Measurements from ENCODE around the gene ARL2.

The ARL2 gene

GRCh38 chr11:65008016-65008415, 5.9 kb upstream of the ARL2 start:
- H3K4me3 ChIP-seq (ENCODE audit: low read length) = no peak overlapping the region
- peak; percentile 10 for TF ChIP-seq CTCF (IDR thresholded peaks at IDR 0.05; ENCODE audit: insufficient read depth, low read depth, low read length, missing control alignments)
- peak; percentile 36 for DNase-seq (ENCODE audit: low read depth)

GRCh38 chr11:65008873-65009272, 5.1 kb upstream of the ARL2 start:
- no peak overlapping the region for H3K4me3 ChIP-seq (ENCODE audit: low read length)
- no peak for TF ChIP-seq CTCF (IDR thresholded peaks at IDR 0.05; ENCODE audit: insufficient read depth, low read depth, low read length, missing control alignments)
- no peak for DNase-seq (ENCODE audit: low read depth)

- peak; percentile 88 for DNase-seq (ENCODE audit: low read depth)
- TF ChIP-seq CTCF (IDR thresholded peaks at IDR 0.05; ENCODE audit: insufficient read depth, low read depth, low read length, missing control alignments) = peak; percentile 78
- peak overlapping the region; percentile 84 for H3K4me3 ChIP-seq (ENCODE audit: low read length)
These were observed 651 bp upstream of the ARL2 start for GRCh38 chr11:65013130-65013887.

GRCh38 chr11:65014726-65015227, 817 bp downstream of the ARL2 start:
- no peak for TF ChIP-seq CTCF (IDR thresholded peaks at IDR 0.05; ENCODE audit: insufficient read depth, low read depth, low read length, missing control alignments)
- DNase-seq (ENCODE audit: low read depth) = no peak
- H3K4me3 ChIP-seq (ENCODE audit: low read length) = peak overlapping the region; percentile 84

GRCh38 chr11:65016705-65017104, 2.7 kb downstream of the ARL2 start:
- DNase-seq (ENCODE audit: low read depth) = peak; percentile 30
- no peak for TF ChIP-seq CTCF (IDR thresholded peaks at IDR 0.05; ENCODE audit: insufficient read depth, low read depth, low read length, missing control alignments)
- no peak overlapping the region for H3K4me3 ChIP-seq (ENCODE audit: low read length)

GRCh38 chr11:65017937-65018336, 4.0 kb downstream of the ARL2 start:
- no peak for TF ChIP-seq CTCF (IDR thresholded peaks at IDR 0.05; ENCODE audit: insufficient read depth, low read depth, low read length, missing control alignments)
- DNase-seq (ENCODE audit: low read depth) = no peak
- H3K4me3 ChIP-seq (ENCODE audit: low read length) = no peak overlapping the region

- no peak for DNase-seq (ENCODE audit: low read depth)
- no peak for TF ChIP-seq CTCF (IDR thresholded peaks at IDR 0.05; ENCODE audit: insufficient read depth, low read depth, low read length, missing control alignments)
- no peak overlapping the region for H3K4me3 ChIP-seq (ENCODE audit: low read length)
These were observed 5.9 kb downstream of the ARL2 start for GRCh38 chr11:65019824-65020223.
